GM11168 (cell line): ENCODE results near the gene VSTM2B.
"Not testable (repeated sequence)": the region's sequence is repeated elsewhere in the genome, so short reads cannot be mapped to it uniquely, and the experiment has no call there.

Source experiments
- in situ Hi-C: fragments of 300-500 bp; cut with MboI; formaldehyde crosslinking; loops from one replicate; pipeline ENCODE4 v1.12.0; 2022; ENCODE audit warnings: low sequenced_read_pairs; ENCODE audit not compliant: unreplicated experiment

VSTM2B gene

DNA sequence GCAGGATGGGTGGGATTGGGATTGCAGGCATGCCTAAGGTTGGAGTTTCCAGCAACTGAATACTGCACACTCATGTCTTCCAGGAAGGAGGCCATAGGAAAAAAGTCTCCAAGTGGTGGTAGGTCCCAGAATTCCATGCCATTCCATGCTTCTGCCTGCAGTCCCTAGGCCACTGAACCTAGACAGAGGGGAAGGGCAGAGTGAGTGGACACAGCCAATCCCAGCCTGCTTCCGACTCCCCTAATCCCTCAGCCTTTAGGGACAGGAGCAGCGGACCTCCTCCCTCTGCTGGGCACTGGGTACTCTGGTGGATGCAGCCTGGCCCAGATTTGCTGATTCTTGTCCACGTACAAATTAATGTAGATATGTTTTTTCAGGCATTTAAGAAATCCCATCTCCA, 17.0 kb downstream of the VSTM2B start:
- in situ Hi-C loops, result no loop called here

DNA sequence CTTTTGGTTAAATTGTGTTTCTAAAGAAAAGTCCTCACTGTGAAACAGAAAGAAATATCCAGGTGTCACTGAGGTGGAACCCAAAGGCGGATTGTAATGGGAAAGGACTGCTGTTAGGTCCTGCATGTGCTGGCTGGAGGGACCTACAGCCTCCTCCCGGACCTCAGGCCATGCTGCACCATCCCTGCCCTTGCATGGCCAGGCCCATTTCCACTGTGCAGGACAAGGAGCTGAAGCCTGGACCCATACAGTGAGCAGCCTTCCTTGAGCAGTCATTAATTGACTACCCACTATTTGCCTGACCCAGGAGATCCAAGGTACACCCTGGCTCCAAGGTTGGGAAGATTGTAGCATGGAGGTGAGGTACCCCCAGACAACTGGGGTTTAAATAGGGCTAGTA, 17.6 kb downstream of the VSTM2B start:
- in situ Hi-C loops, result no loop called here

DNA sequence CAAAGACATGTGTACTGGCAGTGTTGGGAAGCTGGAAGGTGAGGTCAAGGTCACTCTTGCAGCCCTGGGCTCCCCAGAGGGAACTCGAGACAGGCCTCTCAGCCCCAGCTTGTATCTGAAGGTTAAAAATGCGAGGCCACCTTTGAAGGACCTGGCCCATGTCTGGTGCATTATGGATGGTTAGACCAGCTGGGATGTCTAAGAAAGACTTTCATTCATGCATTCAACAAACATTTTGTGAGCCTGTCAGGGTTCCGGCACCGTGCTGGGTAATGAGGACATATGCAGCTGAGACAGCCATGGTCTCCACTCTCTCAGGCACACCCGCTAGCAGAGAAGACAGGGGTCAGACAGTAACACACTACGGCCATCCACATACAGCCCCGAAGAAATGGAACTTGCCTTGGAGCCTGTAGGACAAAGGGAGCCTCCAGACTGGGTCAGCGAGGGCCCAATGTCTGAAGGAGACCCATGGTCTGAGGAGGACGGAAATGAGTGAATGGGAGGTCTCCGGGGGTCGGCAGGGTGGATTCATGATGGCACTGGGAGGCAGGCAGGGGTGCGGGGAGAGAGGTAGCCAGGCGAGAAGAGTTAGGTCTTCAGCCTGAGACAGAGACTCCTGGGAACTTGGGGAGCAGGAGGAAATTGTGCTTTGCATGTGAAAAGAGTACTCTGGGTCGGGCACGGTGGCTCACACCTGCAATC, 19.0 kb downstream of the VSTM2B start:
- in situ Hi-C loops, result no loop called here

DNA sequence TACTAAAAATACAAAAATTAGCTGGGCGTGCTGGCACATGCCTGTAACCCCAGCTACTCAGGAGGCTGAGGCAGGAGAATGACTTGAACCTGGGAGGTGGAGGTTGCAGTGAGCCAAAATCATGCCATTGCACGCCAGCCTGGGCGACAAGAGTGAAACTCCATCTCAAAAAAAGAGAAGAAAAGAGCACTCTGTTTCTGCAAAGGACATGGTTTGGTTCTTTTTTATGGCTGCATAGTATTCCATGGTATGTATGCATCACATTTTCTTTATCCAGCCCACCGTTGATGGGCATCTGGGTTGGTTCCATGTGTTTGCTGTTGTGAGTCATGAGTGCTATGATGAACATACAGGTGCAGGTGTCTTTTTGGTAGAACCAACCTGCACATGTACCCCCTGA, 19.7 kb downstream of the VSTM2B start:
- in situ Hi-C loops, result not testable (repeated sequence)

DNA sequence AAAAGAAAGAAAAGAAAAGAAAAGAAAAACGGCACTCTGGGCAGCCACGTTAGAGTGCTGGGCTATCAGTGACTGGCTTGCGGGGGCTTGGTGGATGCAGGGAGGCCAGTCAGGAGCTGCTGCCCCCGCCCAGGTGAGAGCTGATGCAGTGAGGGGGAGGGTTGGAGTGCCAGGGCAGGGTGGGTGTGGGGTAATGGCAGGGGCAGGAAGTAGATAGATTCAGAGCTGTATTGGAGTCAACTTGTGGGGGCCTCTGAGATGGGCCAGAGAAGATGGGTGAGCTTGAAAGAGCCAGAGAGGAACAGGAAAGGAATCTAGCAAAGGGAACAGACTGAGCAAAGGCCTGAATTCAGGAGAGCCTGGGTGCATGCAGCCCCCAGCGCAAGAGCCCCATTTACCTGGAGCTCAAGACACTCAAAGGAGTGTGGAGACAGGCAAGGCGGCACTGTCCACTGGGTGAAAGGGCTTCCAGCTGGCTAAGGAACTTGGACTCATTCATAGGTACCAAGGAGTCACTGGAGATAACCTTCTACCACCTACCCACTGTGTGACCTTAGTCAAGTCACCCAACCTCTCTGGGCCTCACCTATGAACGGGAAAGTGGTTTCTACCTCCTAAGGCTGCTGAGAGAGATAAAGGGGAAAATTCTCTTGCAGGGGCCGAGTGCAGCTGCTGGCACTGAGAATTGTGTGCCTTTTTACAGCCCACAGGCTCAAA, 20.2 kb downstream of the VSTM2B start:
- in situ Hi-C loops, result no loop called here

DNA sequence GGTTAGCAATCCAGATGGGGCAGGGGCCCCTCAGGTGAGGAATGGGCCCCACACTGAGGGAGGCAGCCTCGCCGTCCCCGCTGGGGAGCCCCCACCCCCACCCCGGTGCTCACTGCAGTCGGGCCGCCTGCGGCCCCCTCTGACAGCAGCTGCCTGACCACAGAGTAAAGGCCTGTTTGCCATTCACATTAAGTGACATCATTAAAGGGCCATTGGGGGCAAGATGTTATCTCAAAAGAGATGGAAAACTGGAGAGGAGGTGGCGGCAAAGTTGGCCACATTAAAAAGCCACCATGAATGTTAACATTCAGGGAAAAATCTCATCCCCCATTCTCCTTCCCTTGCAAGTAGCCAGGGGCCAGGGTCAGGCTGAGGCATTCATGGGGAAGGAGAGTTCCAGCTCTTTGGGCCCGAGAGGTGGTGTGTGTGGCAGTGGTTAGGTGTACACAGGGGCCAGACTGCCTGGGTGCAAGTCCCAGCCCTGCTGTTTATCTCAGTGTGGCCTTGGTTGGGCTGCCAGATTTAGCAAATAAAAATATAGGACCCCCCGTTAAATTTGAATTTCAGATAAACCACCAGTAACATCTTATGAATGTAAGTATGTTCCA, 20.9 kb downstream of the VSTM2B start:
- in situ Hi-C loops, result no loop called here

DNA sequence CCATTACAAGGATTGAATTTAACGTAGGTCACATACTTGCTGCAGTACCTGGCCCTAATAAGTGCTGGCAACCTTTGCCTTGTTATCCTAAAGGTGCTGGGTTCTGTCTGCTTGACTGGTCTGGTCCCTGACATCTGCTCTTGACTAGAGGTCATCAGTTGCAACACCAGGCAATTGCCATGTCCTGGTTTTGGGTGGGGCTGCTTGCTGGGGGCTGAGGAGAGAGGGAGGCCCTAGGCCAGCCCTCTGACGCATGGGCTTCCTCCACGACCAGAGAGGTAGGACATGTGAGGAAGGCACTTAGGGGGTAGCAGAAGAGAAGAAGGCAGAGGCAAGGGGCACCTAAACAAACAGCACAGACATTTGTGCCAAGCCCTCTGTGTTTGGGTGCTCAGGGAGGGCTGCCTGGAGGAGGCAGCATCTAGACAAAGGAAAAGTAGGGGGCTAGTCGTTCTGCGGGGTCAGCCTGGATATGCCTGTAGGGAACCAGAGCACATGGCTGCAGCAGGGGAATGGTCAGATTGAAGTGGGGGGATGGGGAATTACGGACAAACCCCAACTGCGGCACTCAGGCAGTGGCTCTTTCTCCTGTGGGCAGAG, 21.7 kb downstream of the VSTM2B start:
- in situ Hi-C loops, result no loop called here

DNA sequence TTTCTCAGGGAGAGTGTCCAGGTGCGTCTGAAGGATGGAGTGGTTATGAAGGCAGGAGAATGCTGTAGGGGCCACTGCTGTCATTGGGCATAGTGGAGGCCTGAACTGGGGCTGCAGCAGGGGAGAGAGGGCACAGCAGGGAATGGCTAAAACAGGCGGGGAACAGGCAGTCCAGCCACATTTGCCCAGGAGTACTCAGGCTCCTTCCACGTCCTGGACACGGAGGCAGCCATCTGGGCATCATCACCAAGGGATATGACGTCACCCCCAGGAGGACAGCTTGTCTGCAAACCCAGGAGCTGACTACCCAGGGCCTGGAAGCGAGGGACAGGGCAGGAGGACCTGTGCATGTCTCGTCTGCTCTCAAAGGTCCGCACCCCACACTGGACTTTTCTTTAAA, 22.2 kb downstream of the VSTM2B start:
- in situ Hi-C loops, result no loop called here

DNA sequence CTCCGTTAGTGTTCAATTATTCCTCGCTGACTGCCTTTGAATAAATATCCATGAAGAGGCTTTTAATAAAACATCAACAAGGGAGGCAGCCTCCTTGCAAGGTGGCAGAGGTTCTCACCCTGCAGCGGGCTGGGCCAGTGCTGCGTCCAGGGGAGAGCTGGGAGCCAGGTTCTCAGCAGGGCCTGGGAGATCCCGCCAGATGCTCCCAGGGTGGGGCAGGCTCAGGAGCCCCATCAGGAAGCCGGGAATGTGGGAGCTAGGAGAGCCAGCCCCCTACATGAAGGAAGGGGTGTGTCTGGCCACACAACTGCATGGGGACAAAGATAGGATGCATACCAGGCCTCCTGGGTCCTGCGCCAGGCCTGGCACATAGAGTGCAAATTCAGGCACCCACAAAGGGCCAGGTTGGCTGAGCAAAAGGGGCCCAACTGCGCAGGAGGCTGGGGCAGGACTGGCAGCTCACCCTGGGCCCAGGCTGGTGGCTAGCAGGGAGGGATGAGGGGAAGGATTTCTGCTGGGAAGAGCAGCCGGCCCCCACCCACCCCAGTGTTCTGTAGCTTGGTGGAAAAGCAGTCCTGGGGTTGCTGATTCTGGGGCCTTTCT, 22.8 kb downstream of the VSTM2B start:
- in situ Hi-C loops, result no loop called here

DNA sequence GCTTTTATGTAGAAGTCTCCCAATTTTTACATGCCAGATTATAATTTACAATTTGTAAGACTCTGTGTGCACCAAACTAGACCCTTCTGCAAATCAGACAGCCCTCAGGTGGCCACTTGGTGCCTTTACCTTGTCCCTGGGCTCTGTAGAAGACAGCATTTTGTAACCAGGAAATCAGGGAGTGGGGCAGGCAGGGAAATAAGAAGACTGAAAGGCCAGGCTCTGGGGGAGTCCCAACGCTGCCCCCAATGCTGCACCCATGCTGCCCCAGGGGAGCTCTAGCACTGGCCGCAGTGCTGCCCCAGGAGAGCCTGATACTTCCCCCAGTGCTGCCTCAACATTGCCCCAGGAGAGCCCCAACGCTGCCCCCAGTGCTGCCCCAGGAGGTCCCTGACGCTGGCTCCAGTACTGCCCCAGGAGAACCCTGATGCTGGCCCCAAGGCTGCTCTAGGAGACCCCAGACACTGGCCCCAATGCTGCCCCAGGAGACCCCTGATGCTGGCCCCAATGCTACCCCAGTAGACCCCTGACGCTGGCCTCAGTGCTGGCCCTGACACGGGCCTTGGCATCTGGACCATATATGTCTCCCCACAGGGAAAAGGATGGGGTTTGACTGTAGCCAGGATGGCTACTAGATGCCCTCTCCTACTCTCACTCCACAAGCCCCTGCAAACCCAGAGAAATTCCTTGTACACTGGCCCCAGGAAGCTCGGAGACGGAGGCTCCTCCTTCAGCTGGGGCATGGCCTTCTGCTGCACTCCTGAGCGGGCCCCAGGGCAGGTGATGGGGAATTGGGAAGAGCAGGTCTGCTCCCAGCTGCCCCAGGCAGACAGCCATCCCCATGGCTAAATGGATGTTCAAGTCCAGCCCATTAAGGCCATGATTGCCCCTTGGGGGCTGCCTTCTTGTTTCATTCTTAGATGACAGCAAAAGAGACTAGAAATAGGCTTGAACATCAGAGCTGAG, 23.6 kb downstream of the VSTM2B start:
- in situ Hi-C loops, result no loop called here

DNA sequence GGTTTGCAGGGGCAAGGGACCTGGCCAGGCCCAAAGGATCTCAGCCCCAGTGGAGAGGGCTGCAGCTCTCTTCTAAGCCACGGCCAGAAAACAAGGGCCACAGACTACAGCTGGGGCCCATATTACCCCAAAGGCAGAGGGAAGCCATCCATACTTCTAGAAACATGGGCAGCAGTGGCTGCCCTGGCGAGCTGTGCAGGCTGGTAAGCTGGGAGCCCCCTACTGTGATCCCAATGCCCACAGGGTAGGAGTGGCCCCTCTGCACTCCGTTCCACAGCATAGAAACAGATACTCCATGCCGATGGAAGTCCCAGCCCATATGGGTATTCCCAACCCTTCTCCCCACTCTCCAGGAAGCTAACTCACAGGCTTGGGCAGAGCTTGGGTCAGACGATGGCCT, 25.1 kb downstream of the VSTM2B start:
- in situ Hi-C loops, result no loop called here

DNA sequence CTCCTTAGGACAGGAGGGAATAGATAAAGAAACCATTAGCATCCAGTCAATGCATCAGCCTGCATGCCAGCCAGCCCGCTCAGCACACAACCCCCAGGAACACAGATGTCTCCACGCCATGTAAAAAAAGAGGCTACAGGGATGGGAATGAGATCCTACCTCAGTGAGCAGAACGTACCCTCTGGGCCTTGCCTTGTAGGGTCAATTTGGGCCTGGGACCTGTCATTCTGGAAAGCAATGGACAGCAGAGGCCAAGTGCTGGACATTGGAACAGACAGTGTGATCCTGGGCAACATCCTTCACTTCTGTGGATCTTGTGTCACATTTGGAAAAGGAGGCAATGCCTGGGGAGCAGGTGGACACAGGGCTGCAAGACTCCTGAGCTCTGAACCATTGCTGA, 26.0 kb downstream of the VSTM2B start:
- in situ Hi-C loops, result no loop called here

DNA sequence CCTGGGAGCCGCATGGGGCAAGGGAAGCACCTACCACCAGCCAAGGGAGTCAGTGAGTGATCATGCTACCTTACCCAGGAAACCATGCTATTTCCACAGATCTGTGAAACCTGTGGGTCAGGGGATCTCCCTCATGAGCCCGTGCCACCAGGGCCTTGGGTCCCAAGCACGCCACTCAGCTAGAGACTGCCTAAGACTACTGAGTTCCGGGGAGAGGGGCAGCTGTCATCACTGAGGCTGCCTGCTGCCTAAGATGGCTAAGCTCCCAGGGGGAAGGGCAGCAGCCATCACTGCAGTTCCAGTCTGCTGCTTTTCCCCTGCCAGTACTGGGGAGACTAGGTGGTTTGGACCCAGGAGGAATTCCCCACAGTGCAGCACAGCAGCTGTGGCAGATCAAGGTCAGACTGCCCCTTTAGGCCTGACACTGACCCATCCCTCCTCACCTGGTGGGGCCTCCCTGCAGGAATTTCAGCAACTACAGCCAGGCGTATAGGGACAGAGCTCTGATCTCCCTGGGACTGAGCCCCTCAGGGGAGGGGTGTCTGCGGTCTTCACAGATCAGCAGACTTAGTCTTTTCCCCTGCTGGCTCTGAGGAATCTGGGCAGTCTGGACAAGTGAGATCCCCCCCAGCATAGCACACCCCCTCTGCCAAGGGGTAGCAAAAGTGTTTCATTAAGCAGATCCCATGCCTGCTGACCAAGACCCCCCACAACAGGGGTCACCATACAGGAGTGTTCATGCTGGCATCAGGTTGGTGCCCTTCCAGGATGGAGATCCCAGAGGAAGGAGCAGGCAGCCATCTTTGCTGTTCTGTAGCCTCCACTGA, 26.9 kb downstream of the VSTM2B start:
- in situ Hi-C loops, result no loop called here

DNA sequence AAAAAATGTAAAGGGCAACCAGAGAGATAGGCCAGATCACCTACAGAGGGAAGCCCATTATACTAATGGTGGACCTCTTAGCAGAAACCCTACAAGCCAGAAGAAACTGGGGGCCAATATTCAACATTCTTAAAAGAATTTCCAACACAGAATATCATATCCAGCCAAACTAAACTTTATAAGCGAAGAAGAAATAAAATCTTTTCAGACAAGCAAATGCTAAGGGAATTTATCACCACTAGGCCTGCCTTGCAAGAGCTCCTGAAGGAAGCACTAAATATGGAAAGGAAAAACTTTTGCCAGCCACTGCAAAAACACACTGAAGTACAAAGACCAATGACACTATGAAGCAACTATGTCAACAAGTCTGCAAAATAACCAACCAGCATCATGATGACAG, 28.4 kb downstream of the VSTM2B start:
- in situ Hi-C loops, result no loop called here

DNA sequence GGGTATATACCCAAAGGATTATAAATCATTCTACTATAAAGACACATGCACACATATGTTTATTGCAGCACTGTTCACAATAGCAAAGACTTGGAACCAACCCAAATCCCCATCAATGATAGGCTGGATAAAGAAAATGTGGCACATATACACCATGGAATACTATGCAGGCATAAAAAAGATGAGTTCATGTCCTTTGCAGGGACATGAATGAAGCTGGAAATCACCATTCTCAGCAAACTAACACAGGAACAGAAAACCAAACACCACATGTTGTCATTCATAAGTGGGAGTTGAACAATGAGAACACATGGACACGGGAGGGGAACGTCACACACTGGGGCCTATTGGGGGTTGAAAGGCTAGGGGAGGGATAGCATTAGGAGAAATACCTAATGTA, 33.3 kb downstream of the VSTM2B start:
- in situ Hi-C loops, result not testable (repeated sequence)

DNA sequence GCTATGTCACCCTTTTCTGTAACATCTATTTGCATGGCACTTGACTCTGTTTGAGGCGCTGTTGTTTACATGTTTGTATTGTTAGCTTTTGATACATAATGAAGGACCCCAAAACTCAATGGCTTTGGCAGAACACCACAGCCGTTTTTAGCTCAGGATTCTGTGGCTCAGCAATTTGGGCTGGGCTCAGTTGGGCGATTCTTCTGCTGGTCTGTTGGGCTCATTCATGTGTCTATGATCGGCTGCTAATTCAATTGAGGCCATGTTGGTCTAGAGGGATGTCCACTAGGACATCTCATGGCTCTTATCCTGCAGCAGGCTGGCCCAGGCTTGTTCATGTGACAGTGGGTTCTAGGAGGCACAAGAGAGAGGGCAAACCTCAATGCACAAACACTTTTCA, 33.9 kb downstream of the VSTM2B start:
- in situ Hi-C loops, result no loop called here

DNA sequence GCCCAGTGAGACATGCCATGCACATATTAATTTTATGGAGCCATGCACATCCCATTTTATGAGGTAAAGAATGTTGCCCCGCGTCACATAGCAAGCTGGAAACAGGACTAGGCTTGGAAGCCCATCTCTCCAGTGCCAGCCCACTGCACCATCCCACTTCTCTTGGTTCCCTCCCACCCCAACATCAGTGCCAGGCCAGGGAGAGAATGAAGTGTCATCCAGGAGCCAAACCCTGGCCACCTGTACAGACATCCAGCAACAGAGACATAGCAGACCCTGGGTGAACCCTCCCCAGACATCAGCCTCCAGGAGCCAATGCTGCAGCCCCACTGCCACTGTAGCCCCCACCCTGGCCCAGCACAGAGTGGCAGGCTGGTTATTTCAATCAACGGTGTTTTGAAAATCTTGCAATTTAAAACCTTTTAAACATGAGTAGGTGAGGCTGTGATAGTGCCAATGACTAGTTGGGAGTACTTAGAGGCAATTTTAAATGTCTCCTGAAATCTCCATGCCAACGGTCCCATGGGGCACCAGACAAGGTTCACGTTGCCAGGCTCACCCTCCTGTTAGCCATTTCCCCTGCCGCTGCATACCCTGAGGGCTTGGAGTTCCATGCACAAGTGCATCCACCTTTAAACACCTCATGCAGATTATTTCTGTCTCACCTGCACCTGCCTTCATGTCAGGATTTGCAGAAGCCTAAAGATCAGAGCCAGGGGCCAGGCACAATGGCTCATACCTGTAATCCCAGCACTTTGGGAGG, 34.7 kb downstream of the VSTM2B start:
- in situ Hi-C loops, result no loop called here

DNA sequence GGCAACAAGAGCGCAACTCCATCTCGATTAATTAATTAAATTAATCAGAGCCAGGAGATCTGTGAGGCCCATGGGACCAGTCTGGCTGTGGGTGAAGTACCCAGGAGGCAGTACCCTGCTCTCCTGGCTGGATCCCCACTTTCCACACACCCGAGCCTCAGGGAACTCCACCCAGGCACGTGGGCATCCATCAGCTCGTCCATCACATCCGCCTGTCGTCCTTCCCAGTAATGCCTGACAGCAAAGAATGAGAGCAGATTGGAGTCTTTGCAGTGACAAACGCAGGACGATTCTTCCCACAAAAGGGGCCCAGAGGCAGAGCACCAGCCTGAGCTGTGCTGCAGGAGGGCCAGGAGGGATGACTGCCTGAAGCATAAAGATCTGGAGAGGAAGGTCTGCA, 35.8 kb downstream of the VSTM2B start:
- in situ Hi-C loops, result no loop called here
